ENCODE data around the gene TET2.

Gene TET2

GRCh38 chr4:105116616-105117319 is 29.9 kb upstream of the TET2 start:
- no peak overlapping the region for H3K4me3 ChIP-seq (ENCODE audit: low read length)
- DNase-seq (ENCODE audit: low read depth): no peak
- TF ChIP-seq CTCF (conservative IDR thresholded peaks at IDR 0.05; ENCODE audit: low read length): no peak

GRCh38 chr4:105119356-105119755 is 27.3 kb upstream of the TET2 start:
- DNase-seq (ENCODE audit: low read depth): no peak
- no peak overlapping the region for H3K4me3 ChIP-seq (ENCODE audit: low read length)
- TF ChIP-seq CTCF (conservative IDR thresholded peaks at IDR 0.05; ENCODE audit: low read length): no peak

- TF ChIP-seq CTCF (conservative IDR thresholded peaks at IDR 0.05; ENCODE audit: low read length): no peak
- H3K4me3 ChIP-seq (ENCODE audit: low read length): no peak overlapping the region
- no peak for DNase-seq (ENCODE audit: low read depth)
Measured at GRCh38 chr4:105120626-105121025, 26.1 kb upstream of the TET2 start.

- H3K4me3 ChIP-seq (ENCODE audit: low read length): no peak overlapping the region
- no peak for TF ChIP-seq CTCF (conservative IDR thresholded peaks at IDR 0.05; ENCODE audit: low read length)
- peak; percentile 33 for DNase-seq (ENCODE audit: low read depth)
Measured at GRCh38 chr4:105122350-105122749, 24.3 kb upstream of the TET2 start.

- TF ChIP-seq CTCF (conservative IDR thresholded peaks at IDR 0.05; ENCODE audit: low read length): no peak
- H3K4me3 ChIP-seq (ENCODE audit: low read length): no peak overlapping the region
- peak; percentile 31 for DNase-seq (ENCODE audit: low read depth)
Measured at GRCh38 chr4:105126311-105127169, 20.1 kb upstream of the TET2 start.

- no peak for DNase-seq (ENCODE audit: low read depth)
- no peak overlapping the region for H3K4me3 ChIP-seq (ENCODE audit: low read length)
- TF ChIP-seq CTCF (conservative IDR thresholded peaks at IDR 0.05; ENCODE audit: low read length): no peak
Measured at GRCh38 chr4:105127170-105127445, 19.6 kb upstream of the TET2 start.

GRCh38 chr4:105128208-105128607 is 18.5 kb upstream of the TET2 start:
- no peak overlapping the region for H3K4me3 ChIP-seq (ENCODE audit: low read length)
- no peak for DNase-seq (ENCODE audit: low read depth)
- no peak for TF ChIP-seq CTCF (conservative IDR thresholded peaks at IDR 0.05; ENCODE audit: low read length)
